HEK293T (cell line): ENCODE data around the gene ACOT12.

Experiments
- BHLHE40 ChIP-seq: fragments of 450-650 bp; IDR thresholded peaks from 2 replicates; pipeline ENCODE4 v1.6.1; 2016; ENCODE audit warnings: mild to moderate bottlenecking, moderate library complexity, borderline replicate concordance
- FOXA1 ChIP-seq: fragments of 450-650 bp; IDR thresholded peaks from 2 replicates; pipeline ENCODE4 v1.6.1; 2016; ENCODE audit warnings: mild to moderate bottlenecking
- FOXK2 ChIP-seq: fragments of 450-650 bp; IDR thresholded peaks from 2 replicates; pipeline ENCODE4 v1.6.1; 2016; ENCODE audit warnings: mild to moderate bottlenecking
- FOXM1 ChIP-seq: fragments of 450-650 bp; IDR thresholded peaks from 2 replicates; pipeline ENCODE4 v1.6.1; 2017; ENCODE audit warnings: mild to moderate bottlenecking, borderline replicate concordance
- NFRKB ChIP-seq: fragments of 450-650 bp; IDR thresholded peaks from 2 replicates; pipeline ENCODE4 v1.6.1; 2016; ENCODE audit warnings: mild to moderate bottlenecking, moderate library complexity
- PKNOX1 ChIP-seq: fragments of 450-650 bp; IDR thresholded peaks from 2 replicates; pipeline ENCODE4 v1.6.1; 2016
- SP1 ChIP-seq: fragments of 450-650 bp; IDR thresholded peaks from 2 replicates; pipeline ENCODE4 v1.6.1; 2017

- TF ChIP-seq FOXA1, result no peak
- TF ChIP-seq SP1, result no peak
- TF ChIP-seq FOXM1, result no peak
- no peak for TF ChIP-seq FOXK2
- no peak for TF ChIP-seq PKNOX1
- TF ChIP-seq BHLHE40, result no peak
- no peak for TF ChIP-seq NFRKB
Measured at GRCh38 chr5:81393430-81393782, 528 bp downstream of the ACOT12 start.
